ENCODE data around the gene IQCH.

DNA sequence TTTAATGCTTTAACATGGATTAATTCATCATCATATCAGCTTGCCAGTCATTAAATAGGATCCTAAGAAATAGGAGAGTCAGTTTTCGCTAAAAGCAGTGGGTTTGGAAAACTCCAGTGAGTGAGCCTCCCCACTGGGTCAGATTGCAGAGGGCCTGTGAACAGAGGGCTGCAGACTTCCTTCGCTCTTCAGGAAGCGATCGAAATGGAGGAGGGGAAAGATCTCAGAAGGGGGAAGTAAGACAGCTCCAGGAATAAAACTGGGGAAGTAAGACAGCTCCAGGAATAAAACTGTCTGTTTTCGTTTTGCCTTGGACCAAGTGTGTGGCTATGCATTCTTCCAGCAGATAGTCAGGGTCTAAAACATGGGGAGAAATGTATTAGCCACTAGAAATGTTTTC is 141.5 kb downstream of the IQCH start:
- TF ChIP-seq EZH2 (IDR thresholded peaks at IDR 0.05; ENCODE audit: low read depth, unreplicated experiment) (no peak), POLR2AphosphoS5 (IDR thresholded peaks at IDR 0.05; ENCODE audit: low read depth) (no peak), CREB1 (CRISPR knock-in tag; IDR thresholded peaks at IDR 0.05; ENCODE audit: low read depth) (no peak), ZNF331 (CRISPR knock-in tag; IDR thresholded peaks at IDR 0.05; ENCODE audit: low read depth) (no peak), JUNB (IDR thresholded peaks at IDR 0.05; ENCODE audit: unreplicated experiment) (no peak), EZH2phosphoT487 (IDR thresholded peaks at IDR 0.05; ENCODE audit: unreplicated experiment) (no peak), STAT1 (IDR thresholded peaks at IDR 0.05; ENCODE audit: unreplicated experiment) (no peak), NANOG (IDR thresholded peaks at IDR 0.05; ENCODE audit: borderline replicate concordance) (no peak)
- TF ChIP-seq, protein P1, sequence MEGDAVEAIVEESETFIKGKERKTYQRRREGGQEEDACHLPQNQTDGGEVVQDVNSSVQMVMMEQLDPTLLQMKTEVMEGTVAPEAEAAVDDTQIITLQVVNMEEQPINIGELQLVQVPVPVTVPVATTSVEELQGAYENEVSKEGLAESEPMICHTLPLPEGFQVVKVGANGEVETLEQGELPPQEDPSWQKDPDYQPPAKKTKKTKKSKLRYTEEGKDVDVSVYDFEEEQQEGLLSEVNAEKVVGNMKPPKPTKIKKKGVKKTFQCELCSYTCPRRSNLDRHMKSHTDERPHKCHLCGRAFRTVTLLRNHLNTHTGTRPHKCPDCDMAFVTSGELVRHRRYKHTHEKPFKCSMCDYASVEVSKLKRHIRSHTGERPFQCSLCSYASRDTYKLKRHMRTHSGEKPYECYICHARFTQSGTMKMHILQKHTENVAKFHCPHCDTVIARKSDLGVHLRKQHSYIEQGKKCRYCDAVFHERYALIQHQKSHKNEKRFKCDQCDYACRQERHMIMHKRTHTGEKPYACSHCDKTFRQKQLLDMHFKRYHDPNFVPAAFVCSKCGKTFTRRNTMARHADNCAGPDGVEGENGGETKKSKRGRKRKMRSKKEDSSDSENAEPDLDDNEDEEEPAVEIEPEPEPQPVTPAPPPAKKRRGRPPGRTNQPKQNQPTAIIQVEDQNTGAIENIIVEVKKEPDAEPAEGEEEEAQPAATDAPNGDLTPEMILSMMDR (conservative IDR thresholded peaks at IDR 0.05; ENCODE audit: low read depth in 2 of 2) = no peak
- TF ChIP-seq, protein P2, sequence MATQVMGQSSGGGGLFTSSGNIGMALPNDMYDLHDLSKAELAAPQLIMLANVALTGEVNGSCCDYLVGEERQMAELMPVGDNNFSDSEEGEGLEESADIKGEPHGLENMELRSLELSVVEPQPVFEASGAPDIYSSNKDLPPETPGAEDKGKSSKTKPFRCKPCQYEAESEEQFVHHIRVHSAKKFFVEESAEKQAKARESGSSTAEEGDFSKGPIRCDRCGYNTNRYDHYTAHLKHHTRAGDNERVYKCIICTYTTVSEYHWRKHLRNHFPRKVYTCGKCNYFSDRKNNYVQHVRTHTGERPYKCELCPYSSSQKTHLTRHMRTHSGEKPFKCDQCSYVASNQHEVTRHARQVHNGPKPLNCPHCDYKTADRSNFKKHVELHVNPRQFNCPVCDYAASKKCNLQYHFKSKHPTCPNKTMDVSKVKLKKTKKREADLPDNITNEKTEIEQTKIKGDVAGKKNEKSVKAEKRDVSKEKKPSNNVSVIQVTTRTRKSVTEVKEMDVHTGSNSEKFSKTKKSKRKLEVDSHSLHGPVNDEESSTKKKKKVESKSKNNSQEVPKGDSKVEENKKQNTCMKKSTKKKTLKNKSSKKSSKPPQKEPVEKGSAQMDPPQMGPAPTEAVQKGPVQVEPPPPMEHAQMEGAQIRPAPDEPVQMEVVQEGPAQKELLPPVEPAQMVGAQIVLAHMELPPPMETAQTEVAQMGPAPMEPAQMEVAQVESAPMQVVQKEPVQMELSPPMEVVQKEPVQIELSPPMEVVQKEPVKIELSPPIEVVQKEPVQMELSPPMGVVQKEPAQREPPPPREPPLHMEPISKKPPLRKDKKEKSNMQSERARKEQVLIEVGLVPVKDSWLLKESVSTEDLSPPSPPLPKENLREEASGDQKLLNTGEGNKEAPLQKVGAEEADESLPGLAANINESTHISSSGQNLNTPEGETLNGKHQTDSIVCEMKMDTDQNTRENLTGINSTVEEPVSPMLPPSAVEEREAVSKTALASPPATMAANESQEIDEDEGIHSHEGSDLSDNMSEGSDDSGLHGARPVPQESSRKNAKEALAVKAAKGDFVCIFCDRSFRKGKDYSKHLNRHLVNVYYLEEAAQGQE (IDR thresholded peaks at IDR 0.05; ENCODE audit: unreplicated experiment) = no peak
- TF ChIP-seq, protein P3, sequence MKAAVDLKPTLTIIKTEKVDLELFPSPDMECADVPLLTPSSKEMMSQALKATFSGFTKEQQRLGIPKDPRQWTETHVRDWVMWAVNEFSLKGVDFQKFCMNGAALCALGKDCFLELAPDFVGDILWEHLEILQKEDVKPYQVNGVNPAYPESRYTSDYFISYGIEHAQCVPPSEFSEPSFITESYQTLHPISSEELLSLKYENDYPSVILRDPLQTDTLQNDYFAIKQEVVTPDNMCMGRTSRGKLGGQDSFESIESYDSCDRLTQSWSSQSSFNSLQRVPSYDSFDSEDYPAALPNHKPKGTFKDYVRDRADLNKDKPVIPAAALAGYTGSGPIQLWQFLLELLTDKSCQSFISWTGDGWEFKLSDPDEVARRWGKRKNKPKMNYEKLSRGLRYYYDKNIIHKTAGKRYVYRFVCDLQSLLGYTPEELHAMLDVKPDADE (IDR thresholded peaks at IDR 0.05) = no peak
- TF ChIP-seq, protein P4, sequence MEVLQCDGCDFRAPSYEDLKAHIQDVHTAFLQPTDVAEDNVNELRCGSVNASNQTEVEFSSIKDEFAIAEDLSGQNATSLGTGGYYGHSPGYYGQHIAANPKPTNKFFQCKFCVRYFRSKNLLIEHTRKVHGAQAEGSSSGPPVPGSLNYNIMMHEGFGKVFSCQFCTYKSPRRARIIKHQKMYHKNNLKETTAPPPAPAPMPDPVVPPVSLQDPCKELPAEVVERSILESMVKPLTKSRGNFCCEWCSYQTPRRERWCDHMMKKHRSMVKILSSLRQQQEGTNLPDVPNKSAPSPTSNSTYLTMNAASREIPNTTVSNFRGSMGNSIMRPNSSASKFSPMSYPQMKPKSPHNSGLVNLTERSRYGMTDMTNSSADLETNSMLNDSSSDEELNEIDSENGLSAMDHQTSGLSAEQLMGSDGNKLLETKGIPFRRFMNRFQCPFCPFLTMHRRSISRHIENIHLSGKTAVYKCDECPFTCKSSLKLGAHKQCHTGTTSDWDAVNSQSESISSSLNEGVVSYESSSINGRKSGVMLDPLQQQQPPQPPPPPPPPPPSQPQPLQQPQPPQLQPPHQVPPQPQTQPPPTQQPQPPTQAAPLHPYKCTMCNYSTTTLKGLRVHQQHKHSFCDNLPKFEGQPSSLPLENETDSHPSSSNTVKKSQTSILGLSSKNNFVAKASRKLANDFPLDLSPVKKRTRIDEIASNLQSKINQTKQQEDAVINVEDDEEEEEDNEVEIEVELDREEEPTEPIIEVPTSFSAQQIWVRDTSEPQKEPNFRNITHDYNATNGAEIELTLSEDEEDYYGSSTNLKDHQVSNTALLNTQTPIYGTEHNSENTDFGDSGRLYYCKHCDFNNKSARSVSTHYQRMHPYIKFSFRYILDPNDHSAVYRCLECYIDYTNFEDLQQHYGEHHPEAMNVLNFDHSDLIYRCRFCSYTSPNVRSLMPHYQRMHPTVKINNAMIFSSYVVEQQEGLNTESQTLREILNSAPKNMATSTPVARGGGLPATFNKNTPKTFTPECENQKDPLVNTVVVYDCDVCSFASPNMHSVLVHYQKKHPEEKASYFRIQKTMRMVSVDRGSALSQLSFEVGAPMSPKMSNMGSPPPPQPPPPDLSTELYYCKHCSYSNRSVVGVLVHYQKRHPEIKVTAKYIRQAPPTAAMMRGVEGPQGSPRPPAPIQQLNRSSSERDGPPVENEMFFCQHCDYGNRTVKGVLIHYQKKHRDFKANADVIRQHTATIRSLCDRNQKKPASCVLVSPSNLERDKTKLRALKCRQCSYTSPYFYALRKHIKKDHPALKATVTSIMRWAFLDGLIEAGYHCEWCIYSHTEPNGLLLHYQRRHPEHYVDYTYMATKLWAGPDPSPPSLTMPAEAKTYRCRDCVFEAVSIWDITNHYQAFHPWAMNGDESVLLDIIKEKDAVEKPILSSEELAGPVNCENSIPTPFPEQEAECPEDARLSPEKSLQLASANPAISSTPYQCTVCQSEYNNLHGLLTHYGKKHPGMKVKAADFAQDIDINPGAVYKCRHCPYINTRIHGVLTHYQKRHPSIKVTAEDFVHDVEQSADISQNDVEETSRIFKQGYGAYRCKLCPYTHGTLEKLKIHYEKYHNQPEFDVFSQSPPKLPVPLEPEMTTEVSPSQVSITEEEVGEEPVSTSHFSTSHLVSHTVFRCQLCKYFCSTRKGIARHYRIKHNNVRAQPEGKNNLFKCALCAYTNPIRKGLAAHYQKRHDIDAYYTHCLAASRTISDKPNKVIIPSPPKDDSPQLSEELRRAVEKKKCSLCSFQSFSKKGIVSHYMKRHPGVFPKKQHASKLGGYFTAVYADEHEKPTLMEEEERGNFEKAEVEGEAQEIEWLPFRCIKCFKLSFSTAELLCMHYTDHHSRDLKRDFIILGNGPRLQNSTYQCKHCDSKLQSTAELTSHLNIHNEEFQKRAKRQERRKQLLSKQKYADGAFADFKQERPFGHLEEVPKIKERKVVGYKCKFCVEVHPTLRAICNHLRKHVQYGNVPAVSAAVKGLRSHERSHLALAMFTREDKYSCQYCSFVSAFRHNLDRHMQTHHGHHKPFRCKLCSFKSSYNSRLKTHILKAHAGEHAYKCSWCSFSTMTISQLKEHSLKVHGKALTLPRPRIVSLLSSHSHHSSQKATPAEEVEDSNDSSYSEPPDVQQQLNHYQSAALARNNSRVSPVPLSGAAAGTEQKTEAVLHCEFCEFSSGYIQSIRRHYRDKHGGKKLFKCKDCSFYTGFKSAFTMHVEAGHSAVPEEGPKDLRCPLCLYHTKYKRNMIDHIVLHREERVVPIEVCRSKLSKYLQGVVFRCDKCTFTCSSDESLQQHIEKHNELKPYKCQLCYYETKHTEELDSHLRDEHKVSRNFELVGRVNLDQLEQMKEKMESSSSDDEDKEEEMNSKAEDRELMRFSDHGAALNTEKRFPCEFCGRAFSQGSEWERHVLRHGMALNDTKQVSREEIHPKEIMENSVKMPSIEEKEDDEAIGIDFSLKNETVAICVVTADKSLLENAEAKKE (CRISPR knock-in tag; IDR thresholded peaks at IDR 0.05) = no peak
